Panc1 (cell line): ENCODE data around the gene SYNC.

Experiments
- POLR2AphosphoS5 ChIP-seq: IDR thresholded peaks from 2 replicates; pipeline ENCODE4 v1.6.1; 2012; ENCODE audit warnings: mild to moderate bottlenecking, low read depth, low read length, moderate library complexity
- TF ChIP-seq, protein P1 (sequence below): fragments of 450-650 bp; IDR thresholded peaks from 2 replicates; pipeline ENCODE4 v1.5.1; 2017; ENCODE audit warnings: mild to moderate bottlenecking

- TF ChIP-seq POLR2AphosphoS5, result no peak
- TF ChIP-seq, protein P1, sequence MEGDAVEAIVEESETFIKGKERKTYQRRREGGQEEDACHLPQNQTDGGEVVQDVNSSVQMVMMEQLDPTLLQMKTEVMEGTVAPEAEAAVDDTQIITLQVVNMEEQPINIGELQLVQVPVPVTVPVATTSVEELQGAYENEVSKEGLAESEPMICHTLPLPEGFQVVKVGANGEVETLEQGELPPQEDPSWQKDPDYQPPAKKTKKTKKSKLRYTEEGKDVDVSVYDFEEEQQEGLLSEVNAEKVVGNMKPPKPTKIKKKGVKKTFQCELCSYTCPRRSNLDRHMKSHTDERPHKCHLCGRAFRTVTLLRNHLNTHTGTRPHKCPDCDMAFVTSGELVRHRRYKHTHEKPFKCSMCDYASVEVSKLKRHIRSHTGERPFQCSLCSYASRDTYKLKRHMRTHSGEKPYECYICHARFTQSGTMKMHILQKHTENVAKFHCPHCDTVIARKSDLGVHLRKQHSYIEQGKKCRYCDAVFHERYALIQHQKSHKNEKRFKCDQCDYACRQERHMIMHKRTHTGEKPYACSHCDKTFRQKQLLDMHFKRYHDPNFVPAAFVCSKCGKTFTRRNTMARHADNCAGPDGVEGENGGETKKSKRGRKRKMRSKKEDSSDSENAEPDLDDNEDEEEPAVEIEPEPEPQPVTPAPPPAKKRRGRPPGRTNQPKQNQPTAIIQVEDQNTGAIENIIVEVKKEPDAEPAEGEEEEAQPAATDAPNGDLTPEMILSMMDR, result no peak
Measured at GRCh38 chr1:32748926-32749325, 46.4 kb upstream of the SYNC start.
